ENCODE measurements around the gene ATP2B2. TPM values are rescaled to one million over a fixed set of nuclear protein-coding genes. Genes with fewer than 3 reads are reported as not detected.

ATP2B2 gene
- total RNA-seq, 1 experiment from 2014 or later: not detected

GRCh38 chr3:10517627-10518026 lies 12.2 kb upstream of the ATP2B2 start:
- ChIA-PET CTCF (no interaction called here), POLR2A (no interaction called here)
- no peak for TF ChIP-seq CTCF (IDR thresholded peaks at IDR 0.05; ENCODE audit: unreplicated experiment)
- intact Hi-C loops (cut with micrococcal nuclease): no loop called here
- Mint-ChIP-seq H3K4me1 (ENCODE audit: insufficient read depth, unreplicated experiment) (no peaks in the 10 kb centered on the region), H3K9me3 (ENCODE audit: unreplicated experiment) (no peaks in the 10 kb centered on the region), H3K4me3 (ENCODE audit: unreplicated experiment) (no peak overlapping the region), H3K36me3 (ENCODE audit: insufficient read depth, unreplicated experiment) (no peaks in the 10 kb centered on the region), H3K27me3 (ENCODE audit: insufficient read depth, unreplicated experiment) (peaks cover 61% of the 10 kb centered on the region), H3K27ac (ENCODE audit: low read depth, unreplicated experiment) (no peak overlapping the region)
- no TSS peak for BruUV-seq (replicated peaks)
- DNase-seq (ENCODE audit: unreplicated experiment): no peak

- H3K27me3 Mint-ChIP-seq (ENCODE audit: insufficient read depth, unreplicated experiment): peaks cover 59% of the 10 kb centered on the region
- no peaks in the 10 kb centered on the region for H3K36me3 Mint-ChIP-seq (ENCODE audit: insufficient read depth, unreplicated experiment)
- ChIA-PET CTCF (no interaction called here), POLR2A (no interaction called here)
- H3K9me3 Mint-ChIP-seq (ENCODE audit: unreplicated experiment): no peaks in the 10 kb centered on the region
- TF ChIP-seq CTCF (IDR thresholded peaks at IDR 0.05; ENCODE audit: unreplicated experiment): no peak
- no peaks in the 10 kb centered on the region for H3K4me1 Mint-ChIP-seq (ENCODE audit: insufficient read depth, unreplicated experiment)
- no peak for DNase-seq (ENCODE audit: unreplicated experiment)
- no peak overlapping the region for H3K4me3 Mint-ChIP-seq (ENCODE audit: unreplicated experiment)
- H3K27ac Mint-ChIP-seq (ENCODE audit: low read depth, unreplicated experiment): no peak overlapping the region
- intact Hi-C loops (cut with micrococcal nuclease): no loop called here
- BruUV-seq (replicated peaks): no TSS peak
Measured at GRCh38 chr3:10516544-10517452, 11.4 kb upstream of the ATP2B2 start.

GRCh38 chr3:10515884-10516495 lies 10.6 kb upstream of the ATP2B2 start:
- ChIA-PET CTCF (interaction anchor here (1.2 kb wide), 1 partner anchor 222 kb away, joined by 3 read pairs; no protein-coding TSS in a partner anchor), POLR2A (no interaction called here)
- no peak overlapping the region for H3K4me3 Mint-ChIP-seq (ENCODE audit: unreplicated experiment)
- H3K27me3 Mint-ChIP-seq (ENCODE audit: insufficient read depth, unreplicated experiment): peaks cover 59% of the 10 kb centered on the region
- no peaks in the 10 kb centered on the region for H3K9me3 Mint-ChIP-seq (ENCODE audit: unreplicated experiment)
- no TSS peak for BruUV-seq (replicated peaks)
- TF ChIP-seq CTCF (IDR thresholded peaks at IDR 0.05; ENCODE audit: unreplicated experiment): peak; percentile 19
- H3K27ac Mint-ChIP-seq (ENCODE audit: low read depth, unreplicated experiment): no peak overlapping the region
- H3K36me3 Mint-ChIP-seq (ENCODE audit: insufficient read depth, unreplicated experiment): no peaks in the 10 kb centered on the region
- intact Hi-C loops (cut with micrococcal nuclease): no loop called here
- no peaks in the 10 kb centered on the region for H3K4me1 Mint-ChIP-seq (ENCODE audit: insufficient read depth, unreplicated experiment)
- DNase-seq (ENCODE audit: unreplicated experiment): peak; percentile 31

GRCh38 chr3:10515396-10515795 lies 10.0 kb upstream of the ATP2B2 start:
- CTCF ChIA-PET: interaction anchor here (1.2 kb wide), 1 partner anchor 223 kb away, joined by 3 read pairs; no protein-coding TSS in a partner anchor
- Mint-ChIP-seq H3K4me3 (ENCODE audit: unreplicated experiment) (no peak overlapping the region), H3K36me3 (ENCODE audit: insufficient read depth, unreplicated experiment) (no peaks in the 10 kb centered on the region), H3K4me1 (ENCODE audit: insufficient read depth, unreplicated experiment) (no peaks in the 10 kb centered on the region), H3K27me3 (ENCODE audit: insufficient read depth, unreplicated experiment) (peaks cover 64% of the 10 kb centered on the region), H3K9me3 (ENCODE audit: unreplicated experiment) (no peaks in the 10 kb centered on the region), H3K27ac (ENCODE audit: low read depth, unreplicated experiment) (no peak overlapping the region)
- DNase-seq (ENCODE audit: unreplicated experiment): no peak
- POLR2A ChIA-PET: no interaction called here
- no TSS peak for BruUV-seq (replicated peaks)
- no peak for TF ChIP-seq CTCF (IDR thresholded peaks at IDR 0.05; ENCODE audit: unreplicated experiment)
- intact Hi-C loops (cut with micrococcal nuclease): no loop called here
